Stimulated activated CD4-positive, alpha-beta T cell treated with anti-CD3 and anti-CD28 coated beads, Interleukin-12 subunit alpha, Interleukin-12 subunit beta, amount 100 ng/mL, for 4 hours (primary cell): ENCODE measurements around the gene SKIDA1.

Source experiments
- DNase-seq: peaks from one replicate; pipeline ENCODE4 v3.0.0-alpha.2; 2020

SKIDA1 gene

GRCh38 chr10:21475393-21475792 is 50.1 kb downstream of the SKIDA1 start:
- no peak for DNase-seq

- DNase-seq = no peak
These were observed 51.9 kb downstream of the SKIDA1 start for GRCh38 chr10:21473541-21473940.

- DNase-seq = no peak
These were observed 52.3 kb downstream of the SKIDA1 start for GRCh38 chr10:21473135-21473534.

- DNase-seq = no peak
These were observed 57.4 kb downstream of the SKIDA1 start for GRCh38 chr10:21468086-21468485.

GRCh38 chr10:21467633-21468032 is 57.8 kb downstream of the SKIDA1 start:
- no peak for DNase-seq

GRCh38 chr10:21464134-21464533 is 61.3 kb downstream of the SKIDA1 start:
- no peak for DNase-seq
